OCI-LY3 (cell line): ENCODE data around the gene HOXA6.

ENCODE experiments used
- EZH2phosphoT487 ChIP-seq: fragments of 200-600 bp; shearing (Covaris generic); IDR thresholded peaks from 2 replicates; pipeline ENCODE4 v1.6.1; 2018; ENCODE audit warnings: antibody characterized with exemption, mixed run types, low read depth
- TF ChIP-seq, protein P1 (sequence below): fragments of 200-600, 300-600 bp; sonication (generic); IDR thresholded peaks from 2 replicates; pipeline ENCODE4 v1.5.1; 2014; ENCODE audit warnings: antibody characterized with exemption, low read length, low read depth

DNA sequence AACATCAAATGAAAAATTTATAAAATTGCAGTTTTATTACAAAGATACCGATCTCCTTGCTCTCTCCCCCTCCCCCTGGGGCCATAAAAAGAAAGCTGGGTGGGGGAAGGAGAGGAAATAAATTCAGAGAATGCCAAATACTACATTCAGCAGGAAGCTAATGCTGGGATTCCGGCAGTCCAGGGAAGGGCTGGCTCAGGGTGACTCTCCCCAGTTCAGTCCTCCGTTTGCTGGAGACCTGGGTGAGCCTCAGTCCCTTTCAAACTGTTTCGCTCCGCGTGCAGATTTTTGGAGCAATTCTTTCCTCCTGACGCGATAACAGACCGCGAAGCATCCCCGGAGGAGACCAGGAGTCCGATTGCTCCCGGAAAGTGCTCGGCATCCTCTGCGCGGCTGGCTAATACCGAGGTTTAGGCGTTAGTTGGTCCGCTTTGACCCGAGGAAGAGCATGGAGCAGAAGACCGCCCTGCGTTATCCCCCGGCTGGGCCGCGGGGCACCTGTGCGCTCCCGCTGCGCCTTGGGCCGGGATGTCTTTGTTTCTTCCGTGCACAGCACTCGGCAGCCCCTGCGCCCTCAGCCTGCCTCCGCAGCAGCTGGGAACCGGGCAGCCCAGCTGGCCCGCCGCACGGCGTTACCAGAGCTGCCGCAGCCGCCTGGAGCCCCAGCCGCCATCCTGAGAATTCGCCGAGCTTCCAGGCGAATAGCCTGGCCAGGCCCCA, 41.2 kb downstream of the HOXA6 start:
- TF ChIP-seq, protein P1, sequence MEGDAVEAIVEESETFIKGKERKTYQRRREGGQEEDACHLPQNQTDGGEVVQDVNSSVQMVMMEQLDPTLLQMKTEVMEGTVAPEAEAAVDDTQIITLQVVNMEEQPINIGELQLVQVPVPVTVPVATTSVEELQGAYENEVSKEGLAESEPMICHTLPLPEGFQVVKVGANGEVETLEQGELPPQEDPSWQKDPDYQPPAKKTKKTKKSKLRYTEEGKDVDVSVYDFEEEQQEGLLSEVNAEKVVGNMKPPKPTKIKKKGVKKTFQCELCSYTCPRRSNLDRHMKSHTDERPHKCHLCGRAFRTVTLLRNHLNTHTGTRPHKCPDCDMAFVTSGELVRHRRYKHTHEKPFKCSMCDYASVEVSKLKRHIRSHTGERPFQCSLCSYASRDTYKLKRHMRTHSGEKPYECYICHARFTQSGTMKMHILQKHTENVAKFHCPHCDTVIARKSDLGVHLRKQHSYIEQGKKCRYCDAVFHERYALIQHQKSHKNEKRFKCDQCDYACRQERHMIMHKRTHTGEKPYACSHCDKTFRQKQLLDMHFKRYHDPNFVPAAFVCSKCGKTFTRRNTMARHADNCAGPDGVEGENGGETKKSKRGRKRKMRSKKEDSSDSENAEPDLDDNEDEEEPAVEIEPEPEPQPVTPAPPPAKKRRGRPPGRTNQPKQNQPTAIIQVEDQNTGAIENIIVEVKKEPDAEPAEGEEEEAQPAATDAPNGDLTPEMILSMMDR: no peak
- TF ChIP-seq EZH2phosphoT487: no peak
